Subcutaneous abdominal adipose tissue (tissue), 5 donors: ENCODE measurements around the gene SLC35F6.
"Not testable (repeated sequence)": the region's sequence is repeated elsewhere in the genome, so short reads cannot be mapped to it uniquely, and the experiment has no call there.

Source experiments
- H3K27ac ChIP-seq: one replicate; pipeline ENCODE4 v1.7.0; 2013; ENCODE audit warnings: low read depth, mild to moderate bottlenecking, inconsistent platforms, low read length, moderate library complexity
- H3K27me3 ChIP-seq, 5 donors: one replicate each; pipeline ENCODE4 v1.7.0; 2013; ENCODE audit warnings: low read length in 5 of 5, inconsistent platforms in 1 of 5; ENCODE audit not compliant: control insufficient read depth in 5 of 5, insufficient read depth in 4 of 5
- H3K36me3 ChIP-seq, 5 donors: one replicate each; pipeline ENCODE4 v1.7.0; 2013; ENCODE audit warnings: low read length in 5 of 5; ENCODE audit not compliant: control insufficient read depth in 5 of 5, insufficient read depth in 5 of 5
- H3K4me1 ChIP-seq, 5 donors: one replicate each; pipeline ENCODE4 v1.7.0; 2013; ENCODE audit warnings: low read length in 5 of 5, mild to moderate bottlenecking in 3 of 5, moderate library complexity in 1 of 5; ENCODE audit not compliant: control insufficient read depth in 5 of 5, insufficient read depth in 5 of 5
- H3K4me3 ChIP-seq, 5 donors: one replicate each; pipeline ENCODE4 v1.7.0; 2013; ENCODE audit warnings: low read length in 5 of 5, low read depth in 1 of 5
- H3K9ac ChIP-seq, 5 donors: one replicate each; pipeline ENCODE4 v1.7.0; 2013; ENCODE audit warnings: low read length in 5 of 5, mild to moderate bottlenecking in 4 of 5, moderate library complexity in 3 of 5
- H3K9me3 ChIP-seq, 5 donors: one replicate each; pipeline ENCODE4 v1.7.0; 2013; ENCODE audit warnings: low read length in 5 of 5; ENCODE audit not compliant: control insufficient read depth in 5 of 5
- donor health status: healthy.
- donor health status: healthy.
- donor health status: healthy.
- donor health status: healthy.
- donor health status: healthy.

Gene SLC35F6

DNA sequence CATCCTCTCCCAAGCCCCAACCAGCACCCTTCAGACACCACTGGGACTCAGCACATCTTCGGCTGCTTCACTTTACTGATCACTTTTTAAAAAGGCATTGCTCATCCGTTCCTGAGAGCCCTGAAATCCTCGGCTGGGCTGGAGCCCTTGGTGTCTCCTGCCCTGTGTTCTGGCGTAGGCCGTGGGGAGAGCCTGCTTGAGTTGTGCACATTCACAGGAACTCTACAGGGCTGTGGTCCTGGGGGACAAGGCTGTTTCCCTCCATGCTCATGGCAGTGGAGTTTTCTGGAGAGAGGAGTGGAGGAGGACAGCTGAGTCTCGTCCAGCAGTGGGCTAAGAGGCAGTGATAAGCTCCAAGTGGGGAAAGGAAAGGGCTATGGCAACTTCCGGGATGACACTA lies 37.7 kb downstream of the SLC35F6 start:
- H3K4me1 ChIP-seq = peaks cover 0 to 5% (median 0%) of the 10 kb centered on the region in 5 donors
- H3K27me3 ChIP-seq = peaks cover 0 to 3% (median 0%) of the 10 kb centered on the region in 5 donors
- no peak overlapping the region for H3K4me3 ChIP-seq
- H3K27ac ChIP-seq = no peak overlapping the region
- no peak overlapping the region for H3K9ac ChIP-seq
- H3K9me3 ChIP-seq = no peaks in the 10 kb centered on the region
- no peaks in the 10 kb centered on the region for H3K36me3 ChIP-seq

DNA sequence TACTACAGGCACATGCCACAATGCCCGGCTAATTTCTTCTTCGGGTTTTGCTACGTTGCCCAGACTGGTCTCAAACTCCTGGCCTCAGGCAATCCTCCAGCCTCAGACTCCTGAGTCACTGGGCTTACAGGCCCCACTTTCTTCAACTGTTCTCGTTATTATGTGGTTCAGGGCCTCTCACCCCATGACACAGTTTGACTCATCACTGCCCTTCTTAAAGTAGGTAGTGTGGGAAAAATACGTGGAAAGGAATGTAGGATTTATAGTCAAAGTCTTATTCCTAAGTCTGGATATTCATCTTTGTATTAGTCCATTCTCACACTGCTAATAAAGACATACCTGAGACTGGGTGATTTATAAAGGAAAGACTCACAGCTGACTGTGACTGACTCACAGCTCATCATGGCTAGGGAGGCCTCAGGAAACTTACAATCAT lies 41.2 kb downstream of the SLC35F6 start:
- H3K27ac ChIP-seq = no peak overlapping the region
- H3K36me3 ChIP-seq = no peaks in the 10 kb centered on the region
- H3K9me3 ChIP-seq = no peaks in the 10 kb centered on the region
- no peak overlapping the region for H3K9ac ChIP-seq
- peaks cover 0 to 5% (median 2%) of the 10 kb centered on the region in 5 donors for H3K27me3 ChIP-seq
- H3K4me3 ChIP-seq = no peak overlapping the region
- H3K4me1 ChIP-seq = peaks cover 0 to 5% (median 0%) of the 10 kb centered on the region in 5 donors

DNA sequence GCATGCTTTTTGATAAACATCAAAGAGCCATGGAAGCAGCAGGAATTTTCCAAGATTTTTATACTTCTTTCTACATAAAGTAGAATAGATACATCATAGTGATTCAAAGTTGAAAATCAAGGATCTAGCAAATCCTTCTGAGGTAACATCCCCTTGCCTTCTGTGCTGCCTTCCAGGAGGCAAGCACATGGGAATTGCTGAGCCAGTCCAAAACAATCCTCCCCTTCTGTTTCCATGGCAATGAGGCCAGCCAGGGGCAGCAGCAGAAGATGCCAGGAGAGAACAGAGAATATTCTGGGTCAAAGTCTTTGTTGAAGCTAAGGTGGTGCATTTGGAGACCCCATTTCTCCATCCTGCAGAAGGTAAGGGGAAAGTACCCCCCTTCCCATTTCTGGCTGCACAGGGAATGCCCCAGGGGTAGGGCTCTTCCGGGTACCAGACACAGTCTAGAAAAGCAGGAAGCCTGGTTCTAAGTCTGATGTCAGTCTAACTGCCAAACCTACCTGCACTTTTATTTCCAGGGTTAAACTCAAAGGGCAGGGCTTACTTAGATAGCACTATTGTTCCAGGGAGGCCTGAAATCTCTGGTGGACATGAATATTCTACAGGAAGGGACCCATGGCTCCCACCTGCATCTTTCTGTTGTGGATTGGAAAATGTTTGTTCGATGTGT lies 43.8 kb downstream of the SLC35F6 start:
- peaks cover 8 to 16% (median 11%) of the 10 kb centered on the region in 5 donors for H3K27me3 ChIP-seq
- no peak overlapping the region for H3K4me3 ChIP-seq
- H3K9me3 ChIP-seq = no peaks in the 10 kb centered on the region
- peaks cover 0 to 12% (median 0%) of the 10 kb centered on the region in 5 donors for H3K4me1 ChIP-seq
- H3K27ac ChIP-seq = no peak overlapping the region
- no peaks in the 10 kb centered on the region for H3K36me3 ChIP-seq
- H3K9ac ChIP-seq = no peak overlapping the region

DNA sequence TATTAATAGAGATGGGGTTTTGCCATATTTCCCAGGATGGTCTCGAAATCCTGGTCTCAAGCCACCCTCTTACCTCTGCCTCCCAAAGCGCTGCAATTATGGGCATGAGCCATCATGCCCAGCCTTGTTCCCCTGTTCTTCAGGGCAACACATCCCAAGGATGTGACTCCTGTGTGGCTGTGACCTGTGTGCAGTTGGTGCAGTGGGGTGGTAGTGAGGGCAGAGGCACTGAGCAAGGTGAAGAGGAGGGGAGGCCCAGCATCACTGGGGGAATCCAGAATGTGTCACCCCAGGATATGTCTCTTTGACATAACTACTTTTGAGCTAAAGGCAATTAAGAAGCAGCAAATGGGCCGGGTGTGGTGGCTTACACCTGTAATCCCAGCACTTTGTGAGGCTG lies 45.1 kb downstream of the SLC35F6 start:
- H3K36me3 ChIP-seq = no peaks in the 10 kb centered on the region
- H3K4me3 ChIP-seq = no peak overlapping the region
- H3K27ac ChIP-seq = no peak overlapping the region
- H3K27me3 ChIP-seq = peaks cover 11 to 16% (median 12%) of the 10 kb centered on the region in 5 donors
- H3K4me1 ChIP-seq = peaks cover 0 to 12% (median 0%) of the 10 kb centered on the region in 5 donors
- H3K9me3 ChIP-seq = no peaks in the 10 kb centered on the region
- H3K9ac ChIP-seq = no peak overlapping the region

- Histone ChIP-seq H3K9me3 (no peaks in the 10 kb centered on the region), H3K9ac (no peak overlapping the region)
Observed at GRCh38 chr2:26809876-26810577, 45.9 kb downstream of the SLC35F6 start.

GRCh38 chr2:26811261-26811660 lies 47.2 kb downstream of the SLC35F6 start:
- no peak overlapping the region for H3K4me3 ChIP-seq
- peaks cover 0 to 12% (median 0%) of the 10 kb centered on the region in 5 donors for H3K4me1 ChIP-seq
- H3K36me3 ChIP-seq = no peaks in the 10 kb centered on the region
- no peaks in the 10 kb centered on the region for H3K9me3 ChIP-seq
- no peak overlapping the region for H3K27ac ChIP-seq
- peaks cover 11 to 13% (median 12%) of the 10 kb centered on the region in 5 donors for H3K27me3 ChIP-seq
- H3K9ac ChIP-seq = no peak overlapping the region

More at GRCh38 chr2:26809876-26810577, 45.9 kb downstream of the SLC35F6 start:
- Histone ChIP-seq H3K4me1 (peaks cover 0 to 12% (median 0%) of the 10 kb centered on the region in 5 donors), H3K27ac (no peak overlapping the region), H3K4me3 (no peak overlapping the region), H3K36me3 (no peaks in the 10 kb centered on the region), H3K27me3 (peaks cover 11 to 16% (median 12%) of the 10 kb centered on the region in 5 donors)

- H3K4me3 ChIP-seq = no peak overlapping the region
- no peak overlapping the region for H3K27ac ChIP-seq
- H3K36me3 ChIP-seq = no peaks in the 10 kb centered on the region
- no peaks in the 10 kb centered on the region for H3K9me3 ChIP-seq
- H3K9ac ChIP-seq = no peak overlapping the region
- H3K27me3 ChIP-seq = peaks cover 11 to 17% (median 15%) of the 10 kb centered on the region in 5 donors
- H3K4me1 ChIP-seq = peaks cover 0 to 12% (median 0%) of the 10 kb centered on the region in 5 donors
Observed at GRCh38 chr2:26811791-26812694, 48.0 kb downstream of the SLC35F6 start.

GRCh38 chr2:26812731-26813130 lies 48.6 kb downstream of the SLC35F6 start:
- H3K9me3 ChIP-seq = no peaks in the 10 kb centered on the region
- H3K27me3 ChIP-seq = peaks cover 11 to 17% (median 15%) of the 10 kb centered on the region in 5 donors
- peaks cover 0 to 12% (median 0%) of the 10 kb centered on the region in 5 donors for H3K4me1 ChIP-seq
- H3K27ac ChIP-seq = no peak overlapping the region
- H3K9ac ChIP-seq = no peak overlapping the region
- no peaks in the 10 kb centered on the region for H3K36me3 ChIP-seq
- H3K4me3 ChIP-seq = no peak overlapping the region

GRCh38 chr2:26814072-26814765 lies 50.1 kb downstream of the SLC35F6 start:
- H3K4me1 ChIP-seq = peaks cover 0 to 12% (median 0%) of the 10 kb centered on the region in 5 donors
- peaks cover 13 to 17% (median 15%) of the 10 kb centered on the region in 5 donors for H3K27me3 ChIP-seq
- H3K9me3 ChIP-seq, H3K9ac ChIP-seq, H3K36me3 ChIP-seq, H3K4me3 ChIP-seq, H3K27ac ChIP-seq: not testable (repeated sequence)
